IPS-20b (cell line): ENCODE measurements around the gene SDK1.
"Not testable (repeated sequence)": the region's sequence is repeated elsewhere in the genome, so short reads cannot be mapped to it uniquely, and the experiment has no call there.

ENCODE experiments used
- H3K27ac ChIP-seq: one replicate; pipeline ENCODE4 v1.5.1; 2013; ENCODE audit warnings: low read length
- H3K27me3 ChIP-seq: 2 replicates; pipeline ENCODE4 v1.6.1; 2013; ENCODE audit warnings: mild to moderate bottlenecking, low read length, inconsistent platforms; ENCODE audit not compliant: insufficient read depth
- H3K36me3 ChIP-seq: 2 replicates; pipeline ENCODE4 v1.6.1; 2013; ENCODE audit warnings: low read depth, mild to moderate bottlenecking, inconsistent platforms, low read length, moderate library complexity; ENCODE audit not compliant: insufficient read depth
- H3K4me1 ChIP-seq: 2 replicates; pipeline ENCODE4 v1.6.1; 2013; ENCODE audit warnings: mild to moderate bottlenecking, control low read depth, inconsistent platforms, low read length, moderate library complexity; ENCODE audit not compliant: insufficient read depth
- H3K4me3 ChIP-seq: 2 replicates; pipeline ENCODE4 v1.5.1; 2013; ENCODE audit warnings: mild to moderate bottlenecking, low read length, inconsistent platforms
- H3K9ac ChIP-seq: 2 replicates; pipeline ENCODE4 v1.6.1; 2013; ENCODE audit warnings: low read depth, mild to moderate bottlenecking, inconsistent platforms, low read length, moderate library complexity
- H3K9me3 ChIP-seq: 2 replicates; pipeline ENCODE4 v1.6.1; 2013; ENCODE audit warnings: mild to moderate bottlenecking, low read depth, low read length, inconsistent platforms; ENCODE audit not compliant: insufficient read depth

SDK1 gene

GRCh38 chr7:3928727-3929515, 627.9 kb downstream of the SDK1 start:
- Histone ChIP-seq H3K9me3 (no peaks in the 10 kb centered on the region), H3K4me1 (0 out of 2 replicates have a peak, but pooled peaks cover 2% of the 10 kb centered on the region), H3K9ac (no peak overlapping the region), H3K4me3 (no peak overlapping the region), H3K27ac (no peak overlapping the region), H3K36me3 (no peaks in the 10 kb centered on the region), H3K27me3 (no peaks in the 10 kb centered on the region)

- Histone ChIP-seq H3K4me3 (no peak overlapping the region), H3K27me3 (no peaks in the 10 kb centered on the region), H3K4me1 (0 out of 2 replicates have a peak, but pooled peaks cover 2% of the 10 kb centered on the region), H3K27ac (no peak overlapping the region), H3K9ac (no peak overlapping the region), H3K36me3 (no peaks in the 10 kb centered on the region), H3K9me3 (peaks cover 3% of the 10 kb centered on the region; the same call in 1 of the 2 replicates)
Measured at GRCh38 chr7:3931843-3932242, 630.8 kb downstream of the SDK1 start.

- H3K4me3 ChIP-seq, result no peak overlapping the region
- H3K4me1 ChIP-seq, result no peaks in the 10 kb centered on the region; the same call in 1 of the 2 replicates
- no peak overlapping the region for H3K9ac ChIP-seq
- H3K27ac ChIP-seq, result no peak overlapping the region
- no peaks in the 10 kb centered on the region for H3K36me3 ChIP-seq
- H3K9me3 ChIP-seq, result peaks cover 3% of the 10 kb centered on the region; the same call in 1 of the 2 replicates
- H3K27me3 ChIP-seq, result no peaks in the 10 kb centered on the region
Measured at GRCh38 chr7:3937146-3937545, 636.1 kb downstream of the SDK1 start.

GRCh38 chr7:3937605-3938004, 636.6 kb downstream of the SDK1 start:
- Histone ChIP-seq H3K4me3 (no peak overlapping the region), H3K36me3 (no peaks in the 10 kb centered on the region), H3K27ac (no peak overlapping the region), H3K4me1 (no peaks in the 10 kb centered on the region; the same call in 1 of the 2 replicates), H3K9me3 (peaks cover 3% of the 10 kb centered on the region; the same call in 1 of the 2 replicates), H3K9ac (no peak overlapping the region), H3K27me3 (no peaks in the 10 kb centered on the region)

- H3K9me3 ChIP-seq, H3K27ac ChIP-seq, H3K4me1 ChIP-seq, H3K4me3 ChIP-seq, H3K36me3 ChIP-seq, H3K27me3 ChIP-seq, H3K9ac ChIP-seq: not testable (repeated sequence)
Measured at GRCh38 chr7:3941706-3942105, 640.7 kb downstream of the SDK1 start.

GRCh38 chr7:3942276-3942675, 641.2 kb downstream of the SDK1 start:
- Histone ChIP-seq H3K9ac (no peak overlapping the region), H3K27ac (no peak overlapping the region), H3K4me3 (no peak overlapping the region), H3K4me1 (no peaks in the 10 kb centered on the region; the same call in 1 of the 2 replicates), H3K36me3 (no peaks in the 10 kb centered on the region), H3K9me3 (no peaks in the 10 kb centered on the region), H3K27me3 (no peaks in the 10 kb centered on the region)

- H3K27ac ChIP-seq, result no peak overlapping the region
- no peak overlapping the region for H3K4me3 ChIP-seq
- H3K9me3 ChIP-seq, result no peaks in the 10 kb centered on the region
- H3K36me3 ChIP-seq, result no peaks in the 10 kb centered on the region
- H3K27me3 ChIP-seq, result no peaks in the 10 kb centered on the region
- H3K9ac ChIP-seq, result no peak overlapping the region; the same call in 1 of the 2 replicates
- no peaks in the 10 kb centered on the region; the same call in 1 of the 2 replicates for H3K4me1 ChIP-seq
Measured at GRCh38 chr7:3942816-3943745, 642.0 kb downstream of the SDK1 start.

GRCh38 chr7:3943779-3944520, 642.9 kb downstream of the SDK1 start:
- H3K9ac ChIP-seq, result no peak overlapping the region; the same call in 1 of the 2 replicates
- H3K4me1 ChIP-seq, result no peaks in the 10 kb centered on the region; the same call in 1 of the 2 replicates
- H3K4me3 ChIP-seq, result no peak overlapping the region
- H3K27ac ChIP-seq, result no peak overlapping the region
- H3K27me3 ChIP-seq, result no peaks in the 10 kb centered on the region
- no peaks in the 10 kb centered on the region for H3K9me3 ChIP-seq
- no peaks in the 10 kb centered on the region for H3K36me3 ChIP-seq

- Histone ChIP-seq H3K27me3 (no peaks in the 10 kb centered on the region), H3K27ac (no peak overlapping the region), H3K9ac (no peak overlapping the region), H3K36me3 (no peaks in the 10 kb centered on the region), H3K9me3 (no peaks in the 10 kb centered on the region), H3K4me3 (no peak overlapping the region), H3K4me1 (no peaks in the 10 kb centered on the region)
Measured at GRCh38 chr7:3949242-3949640, 648.2 kb downstream of the SDK1 start.

GRCh38 chr7:3950249-3950648, 649.2 kb downstream of the SDK1 start:
- no peaks in the 10 kb centered on the region for H3K27me3 ChIP-seq
- no peaks in the 10 kb centered on the region for H3K36me3 ChIP-seq
- H3K9ac ChIP-seq, result no peak overlapping the region
- H3K4me3 ChIP-seq, result no peak overlapping the region
- H3K4me1 ChIP-seq, result no peaks in the 10 kb centered on the region
- no peaks in the 10 kb centered on the region for H3K9me3 ChIP-seq
- no peak overlapping the region for H3K27ac ChIP-seq

- Histone ChIP-seq H3K4me3 (no peak overlapping the region), H3K27me3 (no peaks in the 10 kb centered on the region), H3K9me3 (no peaks in the 10 kb centered on the region), H3K36me3 (no peaks in the 10 kb centered on the region), H3K27ac (no peak overlapping the region), H3K9ac (no peak overlapping the region), H3K4me1 (no peaks in the 10 kb centered on the region)
Measured at GRCh38 chr7:3951316-3952055, 650.4 kb downstream of the SDK1 start.
